OCI-LY1 (cell line): ENCODE data around the gene ZFAND2B.

Source experiments
- H2AFZ ChIP-seq: fragments of 200-600 bp; sonication (generic), shearing (Covaris generic); 2 replicates; pipeline ENCODE4 v1.6.0; 2014; ENCODE audit warnings: antibody characterized with exemption, mild to moderate bottlenecking, low read length
- H3F3A ChIP-seq: fragments of 200-600 bp; sonication (generic), shearing (Covaris generic); 2 replicates; pipeline ENCODE4 v1.6.0; 2014; ENCODE audit warnings: mild to moderate bottlenecking, antibody characterized with exemption, low read length, moderate library complexity; ENCODE audit not compliant: insufficient read depth
- H3K27ac ChIP-seq: fragments of 200-600 bp; sonication (generic); 2 replicates; pipeline ENCODE4 v1.5.1; 2014; ENCODE audit warnings: low read length, mixed run types, mild to moderate bottlenecking, low read depth; ENCODE audit not compliant: poor library complexity, severe bottlenecking
- H3K27me3 ChIP-seq: fragments of 200-600 bp; sonication (generic); 2 replicates; pipeline ENCODE4 v1.6.0; 2014; ENCODE audit warnings: antibody characterized with exemption, mild to moderate bottlenecking, low read length, moderate library complexity; ENCODE audit not compliant: insufficient read depth
- H3K36me3 ChIP-seq: fragments of 200-600 bp; sonication (generic); 2 replicates; pipeline ENCODE4 v1.6.1; 2014; ENCODE audit warnings: mild to moderate bottlenecking, antibody characterized with exemption, low read length, moderate library complexity, mixed read lengths; ENCODE audit not compliant: insufficient read depth
- H3K4me1 ChIP-seq: fragments of 200-600 bp; sonication (generic); 2 replicates; pipeline ENCODE4 v1.5.1; 2014; ENCODE audit warnings: mild to moderate bottlenecking, low read length, moderate library complexity; ENCODE audit not compliant: insufficient read depth, severe bottlenecking
- H3K4me2 ChIP-seq: fragments of 200-600 bp; sonication (generic), shearing (Covaris generic); 2 replicates; pipeline ENCODE4 v1.6.1; 2014; ENCODE audit warnings: low read length
- H3K4me3 ChIP-seq: fragments of 200-600 bp; sonication (generic); 2 replicates; pipeline ENCODE4 v1.5.1; 2014; ENCODE audit warnings: low read length, low read depth, mild to moderate bottlenecking, mixed read lengths; ENCODE audit not compliant: poor library complexity, severe bottlenecking
- H3K79me2 ChIP-seq: fragments of 200-600 bp; shearing (Covaris generic); 2 replicates; pipeline ENCODE4 v1.6.1; 2016; ENCODE audit warnings: mixed run types, low read length, mixed read lengths; ENCODE audit not compliant: insufficient read depth
- H3K9ac ChIP-seq: fragments of 200-600 bp; sonication (generic), shearing (Covaris generic); 2 replicates; pipeline ENCODE4 v1.6.1; 2014; ENCODE audit warnings: mild to moderate bottlenecking, low read length, mixed read lengths
- H3K9me2 ChIP-seq: fragments of 200-600 bp; sonication (generic), shearing (Covaris generic); 2 replicates; pipeline ENCODE4 v1.6.1; 2014; ENCODE audit warnings: low read depth, mild to moderate bottlenecking, low read length, mixed read lengths
- H3K9me3 ChIP-seq: fragments of 200-600 bp; shearing (Covaris generic); 2 replicates; pipeline ENCODE4 v1.6.1; 2014; ENCODE audit warnings: low read length, mixed read lengths
- H4K20me1 ChIP-seq: fragments of 200-600 bp; sonication (generic), shearing (Covaris generic); 2 replicates; pipeline ENCODE4 v1.6.0; 2016; ENCODE audit warnings: mild to moderate bottlenecking, low read length; ENCODE audit not compliant: insufficient read depth
- CTCF ChIP-seq: fragments of 200-600 bp; sonication (generic), shearing (Covaris generic); IDR thresholded peaks from 2 replicates; pipeline ENCODE4 v1.5.1; 2017; ENCODE audit warnings: mild to moderate bottlenecking, antibody characterized with exemption, low read length, moderate library complexity, mixed read lengths
- EZH2 ChIP-seq: fragments of 200-600 bp; sonication (generic), shearing (Covaris generic); IDR thresholded peaks from 2 replicates; pipeline ENCODE4 v1.8.0; 2017; ENCODE audit warnings: borderline replicate concordance, mixed run types, mild to moderate bottlenecking, antibody characterized with exemption, low read length, moderate library complexity, mixed read lengths

ZFAND2B gene

GRCh38 chr2:219206328-219207133 lies at the start of gene ZFAND2B:
Gene ZFAND2B (plus strand): TSS chr2:219206782. CDS start chr2:219206988, 206 bp downstream.
- H3K79me2 ChIP-seq: no peaks in the 10 kb centered on the region
- peaks cover 6% of the 10 kb centered on the region; the same call in 1 of the 2 replicates for H3K9me3 ChIP-seq
- H3K9me2 ChIP-seq: no peaks in the 10 kb centered on the region
- H2AFZ ChIP-seq: peak within 1 kb of the TSS; percentile 24; the same call in 1 of the 2 replicates
- peak within 1 kb of the TSS; percentile 77 for H3K27ac ChIP-seq
- H4K20me1 ChIP-seq: no peaks in the 10 kb centered on the region
- H3K4me1 ChIP-seq: peaks cover 21% of the 10 kb centered on the region
- peak within 1 kb of the TSS; percentile 82 for H3K9ac ChIP-seq
- H3K27me3 ChIP-seq: no peaks in the 10 kb centered on the region
- TF ChIP-seq CTCF: no peak
- TF ChIP-seq EZH2: no peak
- 0 out of 2 replicates have a peak, but pooled peaks cover 3% of the 10 kb centered on the region for H3F3A ChIP-seq
- H3K4me3 ChIP-seq: peak within 1 kb of the TSS; percentile 70
- peaks cover 38% of the 10 kb centered on the region; the same call in 1 of the 2 replicates for H3K36me3 ChIP-seq
- H3K4me2 ChIP-seq: peak within 1 kb of the TSS; percentile 86

GRCh38 chr2:219157396-219157795 lies 49.2 kb upstream of the ZFAND2B start:
- Histone ChIP-seq H3K27ac (no peak overlapping the region), H3K36me3 (no peaks in the 10 kb centered on the region), H3K27me3 (no peaks in the 10 kb centered on the region), H3F3A (0 out of 2 replicates have a peak, but pooled peaks cover 4% of the 10 kb centered on the region), H3K9ac (no peak overlapping the region), H4K20me1 (no peaks in the 10 kb centered on the region), H3K79me2 (no peaks in the 10 kb centered on the region), H2AFZ (no peak overlapping the region), H3K4me2 (no peak overlapping the region), H3K4me3 (no peak overlapping the region), H3K9me3 (no peaks in the 10 kb centered on the region), H3K9me2 (no peaks in the 10 kb centered on the region), H3K4me1 (peaks cover 13% of the 10 kb centered on the region)
- TF ChIP-seq CTCF: no peak
- no peak for TF ChIP-seq EZH2

GRCh38 chr2:219158025-219158424 lies 48.6 kb upstream of the ZFAND2B start:
- Histone ChIP-seq H3K9me2 (no peaks in the 10 kb centered on the region), H4K20me1 (no peaks in the 10 kb centered on the region), H3K36me3 (no peaks in the 10 kb centered on the region), H3K9ac (no peak overlapping the region), H3K27me3 (no peaks in the 10 kb centered on the region), H3K79me2 (no peaks in the 10 kb centered on the region), H3K4me3 (no peak overlapping the region), H3K9me3 (no peaks in the 10 kb centered on the region), H2AFZ (no peak overlapping the region), H3K27ac (no peak overlapping the region), H3K4me1 (peaks cover 13% of the 10 kb centered on the region), H3K4me2 (no peak overlapping the region), H3F3A (0 out of 2 replicates have a peak, but pooled peaks cover 4% of the 10 kb centered on the region)
- no peak for TF ChIP-seq CTCF
- no peak for TF ChIP-seq EZH2
